ENCODE data around the gene ATP5ME.

GRCh38 chr4:705278-706082 lies 31.4 kb upstream of the ATP5ME start, which contains the start of gene PCGF3:
- TF ChIP-seq CTCF (IDR thresholded peaks at IDR 0.05; ENCODE audit: borderline replicate concordance, extremely low read depth, low read length, poor library complexity, severe bottlenecking), result no peak
- TF ChIP-seq EZH2 (IDR thresholded peaks at IDR 0.05; ENCODE audit: borderline replicate concordance, low read depth, low read length, severe bottlenecking), result no peak

Data from DND-41 (cell line).